Epithelial cell of proximal tubule (primary cell): ENCODE measurements around the gene ANKRD55. TPM values are rescaled to one million over a fixed set of nuclear protein-coding genes. Genes with fewer than 3 reads are reported as not detected.

ENCODE experiments used
- DNase-seq: peaks from one replicate; pipeline ENCODE4 v3.0.0-alpha.2; 2011; ENCODE audit warnings: low read depth
- H3K4me3 ChIP-seq: 2 replicates; pipeline ENCODE4 v1.5.1; 2011; ENCODE audit warnings: low read depth, mild to moderate bottlenecking, low read length
- total RNA-seq: library from RNA; depleted of rRNA; stranded (reverse); fragments of >200 nt; gene quantifications from 2 replicates; pipeline ENCODE4 v1.2.3, GENCODE V29; 2015
- TF ChIP-seq, protein P1 (sequence below): conservative IDR thresholded peaks from 2 replicates; pipeline ENCODE4 v1.5.1; 2012; ENCODE audit warnings: low read depth, mild to moderate bottlenecking, low read length

Gene ANKRD55
- total RNA-seq, 1 donor from 2014 or later = not detected

DNA sequence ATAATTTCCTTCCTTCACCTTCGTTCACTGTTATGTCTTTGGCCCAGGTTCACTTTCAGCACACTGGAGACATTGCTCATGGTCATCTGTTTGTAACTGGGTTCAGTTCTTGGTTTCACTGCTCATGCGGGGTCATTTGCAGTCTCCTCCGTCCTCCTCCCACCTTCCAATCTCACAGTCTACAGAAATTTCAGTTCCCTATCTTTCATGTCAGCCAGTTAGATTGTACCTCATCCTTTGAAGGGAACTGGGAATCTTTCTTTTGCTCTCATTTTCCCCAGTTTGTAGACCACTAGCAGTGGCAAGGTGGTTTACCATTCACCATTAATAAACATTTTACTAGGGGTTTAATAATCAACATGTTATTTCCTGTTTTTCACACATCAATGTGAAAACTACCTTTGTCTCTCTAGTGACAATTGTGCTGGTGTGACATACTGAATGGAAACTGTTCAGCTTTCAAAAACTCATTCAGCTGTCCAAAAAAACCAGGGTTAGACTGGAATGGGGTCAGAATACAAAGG is 137.5 kb downstream of the ANKRD55 start:
- TF ChIP-seq, protein P1, sequence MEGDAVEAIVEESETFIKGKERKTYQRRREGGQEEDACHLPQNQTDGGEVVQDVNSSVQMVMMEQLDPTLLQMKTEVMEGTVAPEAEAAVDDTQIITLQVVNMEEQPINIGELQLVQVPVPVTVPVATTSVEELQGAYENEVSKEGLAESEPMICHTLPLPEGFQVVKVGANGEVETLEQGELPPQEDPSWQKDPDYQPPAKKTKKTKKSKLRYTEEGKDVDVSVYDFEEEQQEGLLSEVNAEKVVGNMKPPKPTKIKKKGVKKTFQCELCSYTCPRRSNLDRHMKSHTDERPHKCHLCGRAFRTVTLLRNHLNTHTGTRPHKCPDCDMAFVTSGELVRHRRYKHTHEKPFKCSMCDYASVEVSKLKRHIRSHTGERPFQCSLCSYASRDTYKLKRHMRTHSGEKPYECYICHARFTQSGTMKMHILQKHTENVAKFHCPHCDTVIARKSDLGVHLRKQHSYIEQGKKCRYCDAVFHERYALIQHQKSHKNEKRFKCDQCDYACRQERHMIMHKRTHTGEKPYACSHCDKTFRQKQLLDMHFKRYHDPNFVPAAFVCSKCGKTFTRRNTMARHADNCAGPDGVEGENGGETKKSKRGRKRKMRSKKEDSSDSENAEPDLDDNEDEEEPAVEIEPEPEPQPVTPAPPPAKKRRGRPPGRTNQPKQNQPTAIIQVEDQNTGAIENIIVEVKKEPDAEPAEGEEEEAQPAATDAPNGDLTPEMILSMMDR = no peak
- DNase-seq = no peak
- no peak overlapping the region for H3K4me3 ChIP-seq

DNA sequence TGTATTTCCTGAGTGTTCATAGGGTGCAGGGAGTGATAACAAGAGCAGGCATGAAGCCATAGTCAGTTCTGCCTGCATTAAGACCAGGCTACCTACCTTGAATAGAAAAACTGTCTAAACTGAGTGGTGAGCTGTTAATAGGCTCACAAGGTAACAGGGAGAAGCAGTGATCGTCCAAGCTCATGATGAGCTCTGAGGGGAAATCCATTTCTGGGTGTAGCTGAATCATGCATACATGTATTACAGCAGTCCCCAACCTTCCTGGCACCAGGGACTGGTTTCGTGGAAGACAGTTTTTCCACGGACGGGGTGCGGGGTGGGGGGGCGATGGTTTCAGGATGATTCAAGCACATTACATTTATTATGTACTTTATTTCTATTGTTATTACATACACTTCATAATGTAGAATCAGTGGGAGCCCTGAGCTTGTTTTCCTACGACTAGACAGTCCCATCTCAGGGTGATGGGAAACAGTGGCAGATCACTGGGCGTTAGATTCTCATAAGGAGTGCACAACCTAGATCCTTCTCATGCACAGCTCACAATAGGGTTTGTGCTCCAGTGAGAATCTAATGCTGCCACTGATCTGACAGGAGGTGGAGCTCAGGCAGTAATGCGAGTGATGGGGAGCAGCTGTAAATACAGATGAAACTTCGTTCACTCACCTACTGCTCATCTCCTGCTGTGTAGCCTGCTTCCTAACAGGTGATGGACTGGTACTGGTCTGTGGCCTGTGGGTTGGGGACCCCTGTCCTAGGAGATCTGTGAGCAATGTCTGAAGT is 138.4 kb downstream of the ANKRD55 start:
- no peak overlapping the region for H3K4me3 ChIP-seq
- no peak for DNase-seq
- TF ChIP-seq, protein P1 = no peak

DNA sequence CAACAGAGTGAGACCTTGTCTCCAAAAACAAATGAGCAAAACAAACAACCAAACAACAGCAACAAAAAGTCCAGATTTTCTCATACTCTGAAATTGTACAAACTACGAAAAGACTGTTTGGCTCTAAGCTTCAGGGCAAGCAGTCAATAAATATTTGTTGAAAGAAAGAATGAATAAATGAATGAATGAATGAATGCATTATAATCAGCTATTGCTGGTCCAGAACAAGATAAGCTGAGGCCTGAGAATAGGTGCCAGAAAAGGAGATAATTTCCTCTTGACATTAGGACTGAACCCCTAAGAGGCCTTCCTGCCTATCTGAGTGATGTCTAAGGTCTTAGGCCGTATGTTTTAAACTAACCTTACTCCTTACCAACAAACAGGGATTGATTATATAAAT is 139.2 kb downstream of the ANKRD55 start:
- TF ChIP-seq, protein P1 = no peak
- no peak overlapping the region for H3K4me3 ChIP-seq
- DNase-seq = no peak

DNA sequence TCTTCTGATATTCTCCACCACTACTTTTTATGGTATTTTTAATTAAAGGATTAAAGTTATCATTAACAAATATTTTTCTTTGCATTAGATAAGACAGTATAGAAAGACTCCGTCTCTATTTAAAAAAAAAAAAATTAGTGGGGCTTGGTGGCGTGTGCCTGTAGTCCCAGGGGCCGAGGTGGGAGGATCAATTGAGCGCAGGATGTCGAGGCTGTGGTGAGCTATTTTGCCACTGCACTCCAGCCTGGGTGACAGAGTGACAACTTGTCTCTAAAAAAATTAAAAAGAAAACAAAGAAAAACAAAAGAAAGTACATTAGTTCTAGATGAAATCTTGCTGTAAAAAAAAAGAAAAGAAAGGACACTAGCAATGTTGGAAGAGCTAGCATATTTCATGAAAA is 141.0 kb downstream of the ANKRD55 start:
- no peak overlapping the region for H3K4me3 ChIP-seq
- TF ChIP-seq, protein P1 = no peak
- DNase-seq = no peak

DNA sequence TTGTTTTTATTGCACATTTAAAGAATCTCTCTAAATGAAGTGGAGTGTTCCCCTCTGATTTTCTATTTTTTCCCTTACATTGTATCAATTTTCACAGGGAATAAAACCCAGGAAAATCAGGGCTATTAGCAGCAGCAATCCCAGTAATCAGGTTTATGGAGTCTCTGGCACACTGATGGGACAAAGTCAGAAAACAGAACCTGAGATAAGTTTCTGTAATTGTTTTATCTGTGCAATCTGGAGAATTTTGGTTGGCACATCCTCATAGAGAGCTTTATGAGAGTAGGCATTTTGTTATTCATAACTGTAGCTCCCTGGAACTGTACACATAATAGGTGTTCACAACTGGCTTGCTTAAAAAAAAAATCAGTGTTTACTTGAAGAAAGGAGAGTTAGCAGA is 141.5 kb downstream of the ANKRD55 start:
- H3K4me3 ChIP-seq = no peak overlapping the region
- TF ChIP-seq, protein P1 = no peak
- DNase-seq = no peak

DNA sequence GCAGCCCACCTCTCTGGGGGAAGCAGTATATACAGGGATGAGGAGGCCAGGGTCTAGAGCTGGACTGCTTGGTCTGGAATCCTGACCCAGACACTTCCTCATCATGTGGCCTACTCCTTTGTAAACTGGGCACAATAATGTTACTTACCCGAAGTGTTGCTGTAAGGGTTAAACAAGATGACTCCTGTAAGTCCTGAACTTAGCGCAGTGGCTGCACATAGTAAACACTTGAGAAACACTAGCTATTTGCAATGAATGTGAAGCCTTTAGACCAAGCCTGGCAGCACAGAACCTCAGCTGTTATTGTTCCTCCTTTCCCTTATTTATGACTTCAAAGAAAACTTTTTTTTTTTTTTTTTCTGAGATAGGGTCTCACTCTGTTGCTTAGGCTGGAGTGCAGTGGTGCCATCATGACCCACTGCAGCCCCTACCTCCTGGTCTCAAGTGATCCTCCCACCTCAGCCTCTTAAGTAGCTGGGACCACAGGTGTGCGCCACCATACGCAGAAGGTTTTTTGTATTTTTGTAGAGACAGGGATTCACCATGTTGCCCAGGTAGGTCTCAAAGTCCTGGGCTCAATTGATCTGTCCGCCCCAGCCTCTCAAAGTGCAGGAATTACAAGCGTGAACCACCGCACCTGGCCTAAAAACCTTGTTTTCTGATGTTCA is 142.2 kb downstream of the ANKRD55 start:
- no peak for DNase-seq
- TF ChIP-seq, protein P1 = no peak
- H3K4me3 ChIP-seq = no peak overlapping the region
